ENCODE measurements around the gene PFKFB2.

The PFKFB2 gene

GRCh38 chr1:207022996-207023679 is 29.9 kb upstream of the PFKFB2 start:
- FAIRE-seq, result no peak

GRCh38 chr1:207024202-207025145 is 28.6 kb upstream of the PFKFB2 start:
- no peak for FAIRE-seq

- no peak for FAIRE-seq
Observed at GRCh38 chr1:207025146-207025880, 27.8 kb upstream of the PFKFB2 start.

- no peak for FAIRE-seq
Observed at GRCh38 chr1:207026104-207026534, 27.0 kb upstream of the PFKFB2 start.

GRCh38 chr1:207027206-207027777 is 25.8 kb upstream of the PFKFB2 start:
- FAIRE-seq, result no peak

- no peak for FAIRE-seq
Observed at GRCh38 chr1:207027921-207028320, 25.2 kb upstream of the PFKFB2 start.

- no peak for FAIRE-seq
Observed at GRCh38 chr1:207028884-207029650, 24.0 kb upstream of the PFKFB2 start.

GRCh38 chr1:207029701-207030521 is 23.2 kb upstream of the PFKFB2 start:
- FAIRE-seq, result no peak

- FAIRE-seq, result no peak
Observed at GRCh38 chr1:207030522-207031009, 22.5 kb upstream of the PFKFB2 start.

GRCh38 chr1:207031016-207031415 is 22.1 kb upstream of the PFKFB2 start:
- FAIRE-seq, result no peak

- FAIRE-seq, result no peak
Observed at GRCh38 chr1:207031632-207032264, 21.3 kb upstream of the PFKFB2 start.

- FAIRE-seq, result no peak
Observed at GRCh38 chr1:207032528-207033017, 20.5 kb upstream of the PFKFB2 start, which contains the start of gene C1orf116. C1orf116 (minus strand) TSS chr1:207032756; CDS start chr1:207027598, 5,158 bp downstream.

- no peak for FAIRE-seq
Observed at GRCh38 chr1:207033302-207033701, 19.8 kb upstream of the PFKFB2 start.

GRCh38 chr1:207034208-207034607 is 18.9 kb upstream of the PFKFB2 start:
- FAIRE-seq, result no peak

- FAIRE-seq, result no peak
Observed at GRCh38 chr1:207034998-207035397, 18.1 kb upstream of the PFKFB2 start.

- FAIRE-seq, result no peak
Observed at GRCh38 chr1:207035877-207036551, 17.1 kb upstream of the PFKFB2 start.

GRCh38 chr1:207036865-207037264 is 16.2 kb upstream of the PFKFB2 start:
- no peak for FAIRE-seq

GRCh38 chr1:207039380-207040180 is 13.5 kb upstream of the PFKFB2 start:
- FAIRE-seq, result no peak

- FAIRE-seq, result no peak
Observed at GRCh38 chr1:207040181-207040533, 12.9 kb upstream of the PFKFB2 start.

All from G401.6 (cell line).